Hepatocyte (in vitro differentiated cells): Measurements from ENCODE around the gene NSMF.

Experiments
- CTCF ChIP-seq: fragments of 200-600 bp; sonication (generic); IDR thresholded peaks from 2 replicates; pipeline ENCODE4 v1.5.1; 2016; ENCODE audit warnings: antibody characterized with exemption, mild to moderate bottlenecking; ENCODE audit not compliant: poor library complexity
- EZH2 ChIP-seq: fragments of 200-600 bp; sonication (generic); IDR thresholded peaks from 2 replicates; pipeline ENCODE4 v1.6.1; 2016; ENCODE audit warnings: antibody characterized with exemption, mild to moderate bottlenecking, borderline replicate concordance
- EZH2phosphoT487 ChIP-seq: fragments of 200-600 bp; sonication (generic); IDR thresholded peaks from one replicate; pipeline ENCODE4 v1.6.1; 2018; ENCODE audit warnings: antibody characterized with exemption, mild to moderate bottlenecking, low read depth, moderate library complexity; ENCODE audit not compliant: unreplicated experiment, severe bottlenecking

- no peak for TF ChIP-seq CTCF
- no peak for TF ChIP-seq EZH2
- no peak for TF ChIP-seq EZH2phosphoT487
Measured at GRCh38 chr9:137407590-137408300, 51.4 kb downstream of the NSMF start.
